CD4-positive, alpha-beta T cell (primary cell): ENCODE results near the gene LYPD3. TPM values are rescaled to one million over a fixed set of nuclear protein-coding genes. Genes with fewer than 3 reads are reported as not detected.

Experiments used
- ATAC-seq: fragments of 200-7000 bp; cut with Tn5 transposase; one replicate; pipeline ENCODE4 v1.10.0; 2022; ENCODE audit warnings: mild to moderate bottlenecking; ENCODE audit not compliant: poor library complexity
- CTCF ChIA-PET: fragments of 350-600 bp; sonication (Branson Sonifier 250); formaldehyde crosslinking; loops from one replicate; lab custom pipeline; 2021; ENCODE audit warnings: antibody characterized with exemption, inconsistent platforms; lab: Charles Lee
- POLR2A ChIA-PET: fragments of 350-600 bp; sonication (Branson Sonifier 250); formaldehyde crosslinking; loops from one replicate; lab custom pipeline; 2021; ENCODE audit warnings: antibody characterized with exemption, inconsistent platforms; lab: Charles Lee
- DNase-seq, 14 experiments: peaks; one replicate each; pipeline ENCODE4 v3.0.0-alpha.2; 2013 to 2020; ENCODE audit warnings: mixed read lengths in 2 of 14
- H3K27ac ChIP-seq, 2 donors: one replicate each; pipeline versions ENCODE4 v1.5.1 to v1.7.0; 2013; ENCODE audit warnings: low read length in 2 of 2, low read depth in 1 of 2, mild to moderate bottlenecking in 1 of 2
- H3K27me3 ChIP-seq, 2 experiments: 1 replicate in 1 of 2; 2 replicates in 1 of 2; pipeline versions ENCODE4 v1.6.1 to v1.7.0; 2013; ENCODE audit warnings: low read length in 2 of 2, control low read depth in 1 of 2, mild to moderate bottlenecking in 1 of 2, moderate library complexity in 1 of 2; ENCODE audit not compliant: insufficient read depth in 2 of 2, control insufficient read depth in 1 of 2
- H3K36me3 ChIP-seq: one replicate; pipeline ENCODE4 v1.6.1; 2013; ENCODE audit warnings: low read length, control low read depth; ENCODE audit not compliant: insufficient read depth
- H3K4me1 ChIP-seq: one replicate; pipeline ENCODE4 v1.6.1; 2013; ENCODE audit warnings: low read length, control low read depth; ENCODE audit not compliant: insufficient read depth
- H3K4me3 ChIP-seq: one replicate; pipeline ENCODE4 v1.5.1; 2013; ENCODE audit warnings: mild to moderate bottlenecking, low read length, moderate library complexity
- H3K9me3 ChIP-seq, 2 experiments: 1 replicate in 1 of 2; 2 replicates in 1 of 2; pipeline versions ENCODE4 v1.6.1 to v1.7.0; 2013; ENCODE audit warnings: low read length in 2 of 2, mild to moderate bottlenecking in 2 of 2, control low read depth in 1 of 2, moderate library complexity in 1 of 2; ENCODE audit not compliant: control insufficient read depth in 1 of 2, insufficient read depth in 1 of 2
- H3K27ac Mint-ChIP-seq: one replicate; pipeline ENCODE4 v1.8.0; 2020; ENCODE audit warnings: mixed read lengths
- H3K27me3 Mint-ChIP-seq: one replicate; pipeline ENCODE4 v1.8.0; 2021; ENCODE audit warnings: mixed read lengths
- H3K36me3 Mint-ChIP-seq: one replicate; pipeline ENCODE4 v1.8.0; 2021; ENCODE audit warnings: low read depth, mixed read lengths
- H3K4me1 Mint-ChIP-seq: one replicate; pipeline ENCODE4 v1.8.0; 2021; ENCODE audit warnings: low read depth, mixed read lengths
- H3K4me3 Mint-ChIP-seq: one replicate; pipeline ENCODE4 v1.8.0; 2020; ENCODE audit warnings: mild to moderate bottlenecking, mixed read lengths
- H3K9me3 Mint-ChIP-seq: one replicate; pipeline ENCODE4 v1.8.0; 2020; ENCODE audit warnings: mixed read lengths
- CTCF ChIP-seq: fragments of 200-600 bp; IDR thresholded peaks from one replicate; pipeline ENCODE4 v1.8.0; 2022; ENCODE audit warnings: antibody characterized with exemption, mild to moderate bottlenecking
- intact Hi-C, 2 experiments: fragments of 100-400 bp; cut with DNase I in 1 of 2; cut with micrococcal nuclease in 1 of 2; formaldehyde crosslinking; loops; one replicate each; pipeline versions ENCODE4 v1.15.1 to v1.9.0; 2023 to 2025; cut with DNase I, micrococcal nuclease
- total RNA-seq, 174 experiments: library from RNA in 2 of 174; stranded (reverse) in 2 of 174; gene quantifications; one replicate each; pipeline ENCODE4 v1.2.3 and lab custom pipeline; 2021 to 2026

LYPD3 gene
- total RNA-seq, 2 experiments from 2014 or later: 35.6 to 37.3 TPM

GRCh38 chr19:43433689-43434088 lies 31.7 kb downstream of the LYPD3 start:
- no peak overlapping the region for H3K4me3 Mint-ChIP-seq
- no peaks in the 10 kb centered on the region for H3K27me3 Mint-ChIP-seq
- Histone ChIP-seq H3K4me3 (no peak overlapping the region), H3K9me3 (no peaks in the 10 kb centered on the region), H3K27ac (no peak overlapping the region), H3K27me3 (no peaks in the 10 kb centered on the region), H3K4me1 (peaks cover 40% of the 10 kb centered on the region), H3K36me3 (no peaks in the 10 kb centered on the region)
- no peak for DNase-seq
- H3K4me1 Mint-ChIP-seq: peaks cover 63% of the 10 kb centered on the region
- H3K27ac Mint-ChIP-seq: peak overlapping the region; percentile 80
- no peak for ATAC-seq
- ChIA-PET POLR2A (no interaction called here), CTCF (interaction anchor here (1.4 to 3.3 kb wide), 2 partner anchors 13 to 30 kb away, joined by 7 to 24 read pairs; partner anchors contain the start of gene LYPD3)
- intact Hi-C loops: loop anchor here (1.0 to 10.0 kb wide), 4 partner anchors 10 to 371 kb away; partner anchors contain the start of gene LYPD5 (in 1 of the 2)
- H3K9me3 Mint-ChIP-seq: peaks cover 4% of the 10 kb centered on the region
- TF ChIP-seq CTCF: no peak
- no peaks in the 10 kb centered on the region for H3K36me3 Mint-ChIP-seq

- TF ChIP-seq CTCF: no peak
- no peaks in the 10 kb centered on the region for H3K27me3 Mint-ChIP-seq
- ATAC-seq (no peak), DNase-seq (no peak)
- peaks cover 36% of the 10 kb centered on the region for H3K4me1 ChIP-seq
- ChIA-PET CTCF (interaction anchor here (0.6 to 3.3 kb wide), 15 partner anchors 9 to 163 kb away, joined by 3 to 65 read pairs (median 7); partner anchors contain the start of genes LYPD3, PHLDB3, ZNF575 and ZNF576), POLR2A (interaction anchor here (1.2 to 1.5 kb wide), 2 partner anchors 8 to 71 kb away, joined by 4 to 5 read pairs; no protein-coding TSS in a partner anchor)
- no peak overlapping the region for H3K4me3 ChIP-seq
- H3K36me3 ChIP-seq: no peaks in the 10 kb centered on the region
- intact Hi-C loops: loop anchor here (1.0 to 10.0 kb wide), 4 partner anchors 10 to 371 kb away; partner anchors contain the start of gene LYPD5 (in 1 of the 2)
- peak overlapping the region; percentile 80 for H3K27ac Mint-ChIP-seq
- no peak overlapping the region for H3K4me3 Mint-ChIP-seq
- peaks cover 59% of the 10 kb centered on the region for H3K4me1 Mint-ChIP-seq
- H3K36me3 Mint-ChIP-seq: no peaks in the 10 kb centered on the region
- no peaks in the 10 kb centered on the region for H3K27me3 ChIP-seq
- peaks cover 4% of the 10 kb centered on the region for H3K9me3 Mint-ChIP-seq
- no peaks in the 10 kb centered on the region for H3K9me3 ChIP-seq
- no peak overlapping the region for H3K27ac ChIP-seq
Observed at GRCh38 chr19:43433358-43433673, 32.1 kb downstream of the LYPD3 start.

DNA sequence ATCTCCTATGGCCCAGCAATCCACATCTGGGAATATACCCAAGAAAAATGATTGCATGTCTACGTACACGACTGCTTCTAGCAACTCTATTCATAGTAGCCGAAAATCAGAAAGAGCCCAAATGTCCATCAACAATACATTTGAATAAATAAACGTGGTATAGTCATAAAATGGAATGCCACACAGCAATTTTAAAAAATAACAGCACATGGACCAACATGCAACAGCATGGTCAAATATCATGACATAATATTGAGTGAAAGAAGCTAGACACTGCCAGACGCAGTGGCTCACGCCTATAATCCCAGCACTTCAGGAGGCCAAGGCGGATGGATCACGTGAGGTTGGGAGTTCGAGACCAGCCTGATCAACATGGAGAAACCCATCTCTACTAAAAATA lies 34.4 kb downstream of the LYPD3 start:
- DNase-seq (no peak), ATAC-seq (no peak)
- Mint-ChIP-seq H3K27ac (peak overlapping the region; percentile 89), H3K4me1 (peaks cover 39% of the 10 kb centered on the region), H3K36me3 (no peaks in the 10 kb centered on the region), H3K9me3 (no peaks in the 10 kb centered on the region), H3K4me3 (no peak overlapping the region), H3K27me3 (no peaks in the 10 kb centered on the region)
- H3K9me3 ChIP-seq: no peaks in the 10 kb centered on the region
- ChIA-PET CTCF (interaction anchor here (2.5 to 3.3 kb wide), 3 partner anchors 16 to 89 kb away, joined by 24 to 65 read pairs (median 52); partner anchors contain the start of gene LYPD3), POLR2A (interaction anchor here (1.4 kb wide), 1 partner anchor 16 kb away, joined by 3 read pairs; no protein-coding TSS in a partner anchor)
- no peak for TF ChIP-seq CTCF
- intact Hi-C loops: loop anchor here in 1 of 2 experiments (10.0 kb wide), 1 partner anchor 374 kb away; the partner anchor contains the start of gene LYPD5
- H3K27ac ChIP-seq: peak overlapping the region in 1 of 2 donors; percentile 53
- no peaks in the 10 kb centered on the region for H3K27me3 ChIP-seq
- H3K4me3 ChIP-seq: no peak overlapping the region
- H3K36me3 ChIP-seq: no peaks in the 10 kb centered on the region
- H3K4me1 ChIP-seq: peaks cover 16% of the 10 kb centered on the region
